HL-60 (cell line): ENCODE results near the gene PARD3.

Experiments
- CTCF ChIP-seq: IDR thresholded peaks from one replicate; pipeline ENCODE4 v1.5.1; 2011; ENCODE audit warnings: low read length, control low read depth, inconsistent platforms; ENCODE audit not compliant: insufficient read depth
- GABPA ChIP-seq: IDR thresholded peaks from 2 replicates; pipeline ENCODE4 v1.6.1; 2012; ENCODE audit warnings: low read depth
- POLR2AphosphoS5 ChIP-seq: IDR thresholded peaks from 2 replicates; pipeline ENCODE4 v1.6.1; 2012; ENCODE audit warnings: low read depth
- REST ChIP-seq: IDR thresholded peaks from 2 replicates; pipeline ENCODE4 v1.6.1; 2012; ENCODE audit warnings: low read depth; ENCODE audit not compliant: insufficient replicate concordance

- no peak for TF ChIP-seq CTCF
- TF ChIP-seq REST: no peak
- TF ChIP-seq GABPA: no peak
- TF ChIP-seq POLR2AphosphoS5: no peak
Observed at GRCh38 chr10:34319197-34319846, 495.8 kb downstream of the PARD3 start.
